GM12891 (cell line): ENCODE data around the gene DGKI.

Experiments
- PAX5 ChIP-seq: IDR thresholded peaks from 2 replicates; pipeline ENCODE4 v1.6.1; 2011; ENCODE audit warnings: low read length, moderate library complexity, mild to moderate bottlenecking; ENCODE audit not compliant: insufficient read depth, severe bottlenecking
- POLR2A ChIP-seq: IDR thresholded peaks from 2 replicates; pipeline ENCODE4 v1.6.1; 2011; ENCODE audit warnings: low read depth, low read length, control low read depth
- POLR2AphosphoS5 ChIP-seq: IDR thresholded peaks from 2 replicates; pipeline ENCODE4 v1.6.1; 2011; ENCODE audit warnings: low read depth, low read length, control low read depth
- POU2F2 ChIP-seq: IDR thresholded peaks from 2 replicates; pipeline ENCODE4 v1.6.1; 2011; ENCODE audit warnings: low read depth, mild to moderate bottlenecking, control low read depth, low read length, moderate library complexity
- SPI1 ChIP-seq: IDR thresholded peaks from 2 replicates; pipeline ENCODE4 v1.6.1; 2011; ENCODE audit warnings: low read depth, low read length, control low read depth
- TAF1 ChIP-seq: IDR thresholded peaks from 2 replicates; pipeline ENCODE4 v1.6.1; 2011; ENCODE audit warnings: low read depth, low read length, control low read depth

DNA sequence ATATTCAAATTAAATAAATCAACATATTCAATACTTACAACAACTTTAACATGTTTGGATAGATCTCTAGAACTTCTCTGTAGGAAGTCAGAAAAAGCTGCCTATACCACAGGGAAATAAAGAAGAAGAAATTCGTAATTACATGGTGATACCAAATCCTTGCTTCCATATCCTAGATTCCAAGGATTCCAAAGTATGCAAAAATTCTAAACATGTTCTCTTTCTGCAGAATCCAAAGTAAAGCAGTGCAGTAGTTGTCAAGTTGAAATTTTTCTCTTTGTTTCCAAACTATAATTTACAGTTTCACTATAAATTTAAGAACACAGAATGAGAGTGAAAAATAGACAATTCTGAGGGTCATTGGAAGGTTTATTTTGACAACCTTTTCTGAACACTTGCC is 269.6 kb downstream of the DGKI start:
- TF ChIP-seq POLR2AphosphoS5: no peak
- no peak for TF ChIP-seq POLR2A
- TF ChIP-seq POU2F2: no peak
- no peak for TF ChIP-seq TAF1
- no peak for TF ChIP-seq SPI1
- TF ChIP-seq PAX5: no peak
